Measurements from ENCODE around the gene GAS2L3. TPM values are rescaled to one million over a fixed set of nuclear protein-coding genes. Genes with fewer than 3 reads are reported as not detected.
A peak's percentile ranks its signal among the peaks of the same experiment; 100 is the strongest.

The GAS2L3 gene
- polyA plus RNA-seq, result 1 to 10 TPM; 1.0 to 1.1 TPM

- Histone ChIP-seq H3K9me3 (ENCODE audit: control insufficient read depth in 2 of 2, insufficient read depth in 1 of 2, low read depth in 1 of 2, low read length in 1 of 2) (no peaks in the 10 kb centered on the region), H3K4me3 (ENCODE audit: low read depth in 1 of 2, low read length in 2 of 2) (peak within 1 kb of the TSS; percentile 63 to 90), H3K27me3 (ENCODE audit: control insufficient read depth in 1 of 2, insufficient read depth in 2 of 2, low read length in 2 of 2) (no peaks in the 10 kb centered on the region), H3K4me1 (ENCODE audit: control insufficient read depth in 2 of 2, insufficient read depth in 2 of 2, low read length in 1 of 2) (peaks cover 0 to 7% of the 10 kb centered on the region in 2 donors), H3K27ac (ENCODE audit: low read depth in 2 of 2, low read length in 1 of 2) (peak within 1 kb of the TSS; percentile 45 to 47), H3K36me3 (ENCODE audit: control insufficient read depth in 2 of 2, insufficient read depth in 2 of 2, low read length in 1 of 2) (no peaks in the 10 kb centered on the region)
- 1 to 2% methylated on average over 59 to 70 of the region's 70 CpGs for WGBS, 2 donors
Measured at GRCh38 chr12:100573292-100574186, at the start of gene GAS2L3. GAS2L3 (plus strand) TSS chr12:100573684; CDS start chr12:100594905, 21,221 bp downstream.

GRCh38 chr12:100528034-100528433 lies 45.5 kb upstream of the GAS2L3 start:
- Histone ChIP-seq H3K27me3 (ENCODE audit: control insufficient read depth in 1 of 2, insufficient read depth in 2 of 2, low read length in 2 of 2) (no peaks in the 10 kb centered on the region), H3K4me3 (ENCODE audit: low read depth in 1 of 2, low read length in 2 of 2) (no peak overlapping the region), H3K4me1 (ENCODE audit: control insufficient read depth in 2 of 2, insufficient read depth in 2 of 2, low read length in 1 of 2) (no peaks in the 10 kb centered on the region), H3K9me3 (ENCODE audit: control insufficient read depth in 2 of 2, insufficient read depth in 1 of 2, low read depth in 1 of 2, low read length in 1 of 2) (no peaks in the 10 kb centered on the region), H3K27ac (ENCODE audit: low read depth in 2 of 2, low read length in 1 of 2) (no peak overlapping the region), H3K36me3 (ENCODE audit: control insufficient read depth in 2 of 2, insufficient read depth in 2 of 2, low read length in 1 of 2) (no peaks in the 10 kb centered on the region)
- 59 to 68% methylated on average over 3 of the region's 3 CpGs for WGBS, 2 donors

- Histone ChIP-seq H3K27ac (ENCODE audit: low read depth in 2 of 2, low read length in 1 of 2) (no peak overlapping the region), H3K36me3 (ENCODE audit: control insufficient read depth in 2 of 2, insufficient read depth in 2 of 2, low read length in 1 of 2) (no peaks in the 10 kb centered on the region)
Measured at GRCh38 chr12:100528471-100529127, 44.9 kb upstream of the GAS2L3 start.

GRCh38 chr12:100529756-100530350 lies 43.6 kb upstream of the GAS2L3 start:
- H3K9me3 ChIP-seq (ENCODE audit: control insufficient read depth in 2 of 2, insufficient read depth in 1 of 2, low read depth in 1 of 2, low read length in 1 of 2), result no peaks in the 10 kb centered on the region
- WGBS, 2 donors, result 94 to 96% methylated on average over 2 of the region's 2 CpGs
- H3K27me3 ChIP-seq (ENCODE audit: control insufficient read depth in 1 of 2, insufficient read depth in 2 of 2, low read length in 2 of 2), result no peaks in the 10 kb centered on the region
- H3K36me3 ChIP-seq (ENCODE audit: control insufficient read depth in 2 of 2, insufficient read depth in 2 of 2, low read length in 1 of 2), result no peaks in the 10 kb centered on the region
- H3K27ac ChIP-seq (ENCODE audit: low read depth in 2 of 2, low read length in 1 of 2), result no peak overlapping the region
- H3K4me3 ChIP-seq (ENCODE audit: low read depth in 1 of 2, low read length in 2 of 2), result no peak overlapping the region
- H3K4me1 ChIP-seq (ENCODE audit: control insufficient read depth in 2 of 2, insufficient read depth in 2 of 2, low read length in 1 of 2), result no peaks in the 10 kb centered on the region

More at GRCh38 chr12:100528471-100529127, 44.9 kb upstream of the GAS2L3 start:
- Histone ChIP-seq H3K9me3 (ENCODE audit: control insufficient read depth in 2 of 2, insufficient read depth in 1 of 2, low read depth in 1 of 2, low read length in 1 of 2) (no peaks in the 10 kb centered on the region), H3K4me3 (ENCODE audit: low read depth in 1 of 2, low read length in 2 of 2) (no peak overlapping the region), H3K27me3 (ENCODE audit: control insufficient read depth in 1 of 2, insufficient read depth in 2 of 2, low read length in 2 of 2) (no peaks in the 10 kb centered on the region), H3K4me1 (ENCODE audit: control insufficient read depth in 2 of 2, insufficient read depth in 2 of 2, low read length in 1 of 2) (no peaks in the 10 kb centered on the region)
- WGBS, 2 donors, result 73 to 85% methylated on average over 1 of the region's 1 CpG

- Histone ChIP-seq H3K27me3 (ENCODE audit: control insufficient read depth in 1 of 2, insufficient read depth in 2 of 2, low read length in 2 of 2) (no peaks in the 10 kb centered on the region), H3K4me3 (ENCODE audit: low read depth in 1 of 2, low read length in 2 of 2) (no peak overlapping the region), H3K4me1 (ENCODE audit: control insufficient read depth in 2 of 2, insufficient read depth in 2 of 2, low read length in 1 of 2) (no peaks in the 10 kb centered on the region), H3K36me3 (ENCODE audit: control insufficient read depth in 2 of 2, insufficient read depth in 2 of 2, low read length in 1 of 2) (no peaks in the 10 kb centered on the region), H3K9me3 (ENCODE audit: control insufficient read depth in 2 of 2, insufficient read depth in 1 of 2, low read depth in 1 of 2, low read length in 1 of 2) (no peaks in the 10 kb centered on the region), H3K27ac (ENCODE audit: low read depth in 2 of 2, low read length in 1 of 2) (no peak overlapping the region)
- 79 to 80% methylated on average over 3 of the region's 3 CpGs for whole genome bisulfite sequencing, 2 donors
Measured at GRCh38 chr12:100533376-100533775, 40.1 kb upstream of the GAS2L3 start.

- 76 to 80% methylated on average over 6 of the region's 6 CpGs for WGBS, 2 donors
- H3K36me3 ChIP-seq (ENCODE audit: control insufficient read depth in 2 of 2, insufficient read depth in 2 of 2, low read length in 1 of 2), result no peaks in the 10 kb centered on the region
Measured at GRCh38 chr12:100534625-100535227, 38.8 kb upstream of the GAS2L3 start.

GRCh38 chr12:100539202-100539601 lies 34.3 kb upstream of the GAS2L3 start:
- no peak overlapping the region for H3K27ac ChIP-seq (ENCODE audit: low read depth in 2 of 2, low read length in 1 of 2)
- 27 to 42% methylated on average over 2 of the region's 2 CpGs for WGBS, 2 donors

More at GRCh38 chr12:100534625-100535227, 38.8 kb upstream of the GAS2L3 start:
- Histone ChIP-seq H3K9me3 (ENCODE audit: control insufficient read depth in 2 of 2, insufficient read depth in 1 of 2, low read depth in 1 of 2, low read length in 1 of 2) (no peaks in the 10 kb centered on the region), H3K4me3 (ENCODE audit: low read depth in 1 of 2, low read length in 2 of 2) (no peak overlapping the region), H3K4me1 (ENCODE audit: control insufficient read depth in 2 of 2, insufficient read depth in 2 of 2, low read length in 1 of 2) (no peaks in the 10 kb centered on the region), H3K27ac (ENCODE audit: low read depth in 2 of 2, low read length in 1 of 2) (no peak overlapping the region), H3K27me3 (ENCODE audit: control insufficient read depth in 1 of 2, insufficient read depth in 2 of 2, low read length in 2 of 2) (no peaks in the 10 kb centered on the region)

GRCh38 chr12:100544165-100544564 lies 29.3 kb upstream of the GAS2L3 start:
- no peaks in the 10 kb centered on the region for H3K36me3 ChIP-seq (ENCODE audit: control insufficient read depth in 2 of 2, insufficient read depth in 2 of 2, low read length in 1 of 2)
- H3K9me3 ChIP-seq (ENCODE audit: control insufficient read depth in 2 of 2, insufficient read depth in 1 of 2, low read depth in 1 of 2, low read length in 1 of 2), result no peaks in the 10 kb centered on the region
- no peak overlapping the region for H3K4me3 ChIP-seq (ENCODE audit: low read depth in 1 of 2, low read length in 2 of 2)
- H3K27ac ChIP-seq (ENCODE audit: low read depth in 2 of 2, low read length in 1 of 2), result no peak overlapping the region
- 70 to 88% methylated on average over 4 of the region's 4 CpGs for WGBS, 2 donors
- no peaks in the 10 kb centered on the region for H3K27me3 ChIP-seq (ENCODE audit: control insufficient read depth in 1 of 2, insufficient read depth in 2 of 2, low read length in 2 of 2)
- no peaks in the 10 kb centered on the region for H3K4me1 ChIP-seq (ENCODE audit: control insufficient read depth in 2 of 2, insufficient read depth in 2 of 2, low read length in 1 of 2)

More at GRCh38 chr12:100539202-100539601, 34.3 kb upstream of the GAS2L3 start:
- Histone ChIP-seq H3K27me3 (ENCODE audit: control insufficient read depth in 1 of 2, insufficient read depth in 2 of 2, low read length in 2 of 2) (no peaks in the 10 kb centered on the region), H3K9me3 (ENCODE audit: control insufficient read depth in 2 of 2, insufficient read depth in 1 of 2, low read depth in 1 of 2, low read length in 1 of 2) (no peaks in the 10 kb centered on the region), H3K36me3 (ENCODE audit: control insufficient read depth in 2 of 2, insufficient read depth in 2 of 2, low read length in 1 of 2) (no peaks in the 10 kb centered on the region), H3K4me1 (ENCODE audit: control insufficient read depth in 2 of 2, insufficient read depth in 2 of 2, low read length in 1 of 2) (no peaks in the 10 kb centered on the region), H3K4me3 (ENCODE audit: low read depth in 1 of 2, low read length in 2 of 2) (no peak overlapping the region)

- Histone ChIP-seq H3K27ac (ENCODE audit: low read depth in 2 of 2, low read length in 1 of 2) (no peak overlapping the region), H3K36me3 (ENCODE audit: control insufficient read depth in 2 of 2, insufficient read depth in 2 of 2, low read length in 1 of 2) (no peaks in the 10 kb centered on the region), H3K4me1 (ENCODE audit: control insufficient read depth in 2 of 2, insufficient read depth in 2 of 2, low read length in 1 of 2) (no peaks in the 10 kb centered on the region), H3K27me3 (ENCODE audit: control insufficient read depth in 1 of 2, insufficient read depth in 2 of 2, low read length in 2 of 2) (no peaks in the 10 kb centered on the region), H3K4me3 (ENCODE audit: low read depth in 1 of 2, low read length in 2 of 2) (no peak overlapping the region), H3K9me3 (ENCODE audit: control insufficient read depth in 2 of 2, insufficient read depth in 1 of 2, low read depth in 1 of 2, low read length in 1 of 2) (no peaks in the 10 kb centered on the region)
- 90 to 94% methylated on average over 1 of the region's 1 CpG for WGBS, 2 donors
Measured at GRCh38 chr12:100545092-100545491, 28.4 kb upstream of the GAS2L3 start.

Data from esophagus (tissue), 2 donors.